Gastroesophageal sphincter (tissue), 4 donors: ENCODE results near the gene PTPRG. TPM values are rescaled to one million over a fixed set of nuclear protein-coding genes. Genes with fewer than 3 reads are reported as not detected.

Experiments used
- ATAC-seq: fragments of 150-250 bp; one replicate; pipeline ENCODE4 v1.9.1; 2016; ENCODE audit warnings: mild to moderate bottlenecking, moderate library complexity
- H3K27ac ChIP-seq, 4 donors: fragments of 200-600 bp; sonication (generic) in 3 of 4; 1 replicate in 3 of 4; 2 replicates in 1 of 4; pipeline ENCODE4 v1.5.1; 2016 to 2019
- H3K27me3 ChIP-seq: fragments of 200-600 bp; sonication (generic); one replicate; pipeline ENCODE4 v1.5.1; 2019
- H3K36me3 ChIP-seq, 2 donors: fragments of 200-600 bp; sonication (generic); one replicate each; pipeline ENCODE4 v1.5.1; 2019; ENCODE audit warnings: control low read depth in 1 of 2
- H3K4me1 ChIP-seq, 3 donors: fragments of 200-600 bp; sonication (generic); 1 replicate in 2 of 3; 2 replicates in 1 of 3; pipeline ENCODE4 v1.5.1; 2016 to 2019; ENCODE audit warnings: control low read depth in 2 of 3
- H3K4me3 ChIP-seq, 2 donors: fragments of 200-600 bp; sonication (generic); one replicate each; pipeline ENCODE4 v1.5.1; 2019; ENCODE audit warnings: mild to moderate bottlenecking in 1 of 2, moderate library complexity in 1 of 2
- H3K9me3 ChIP-seq, 3 donors: fragments of 200-600 bp; sonication (generic); one replicate each; pipeline ENCODE4 v1.5.1; 2017 to 2019; ENCODE audit warnings: control low read depth in 2 of 3
- EP300 ChIP-seq: sonication (generic); formaldehyde crosslinking; IDR thresholded peaks from one replicate; pipeline ENCODE4 v1.6.1; 2017; ENCODE audit warnings: antibody characterized with exemption, mild to moderate bottlenecking
- POLR2A ChIP-seq, 2 donors: fragments of 450-650 bp; IDR thresholded peaks; one replicate each; pipeline ENCODE4 v1.6.1; 2017; ENCODE audit warnings: antibody characterized with exemption in 2 of 2, mild to moderate bottlenecking in 2 of 2, moderate library complexity in 1 of 2
- POLR2AphosphoS5 ChIP-seq: sonication (generic); formaldehyde crosslinking; IDR thresholded peaks from one replicate; pipeline ENCODE4 v1.6.1; 2017; ENCODE audit warnings: antibody characterized with exemption
- WGBS, 2 donors: methylation state at CpG; one replicate each; pipeline ENCODE4 v1.1.5; 2018; ENCODE audit warnings: low coverage in 1 of 2; 5-methylcytosine and 5-hydroxymethylcytosine counted together
- total RNA-seq, 4 donors: library from RNA; depleted of rRNA; stranded (reverse); fragments of >200 nt; gene quantifications; one replicate each; pipeline ENCODE4 v1.1.0, GENCODE V29; 2016
- TF ChIP-seq, protein P1 (sequence below), 4 experiments: fragments of 200-600 bp in 2 of 4; fragments of 450-650 bp in 2 of 4; sonication (generic) in 1 of 4; IDR thresholded peaks; one replicate each; pipeline ENCODE4 v1.5.1; 2017 to 2019; ENCODE audit warnings: antibody characterized with exemption in 4 of 4, mild to moderate bottlenecking in 2 of 4, moderate library complexity in 2 of 4

The PTPRG gene
- total RNA-seq, 4 donors from 2014 or later, result 48.7 to 81.9 (median 52.8) TPM

DNA sequence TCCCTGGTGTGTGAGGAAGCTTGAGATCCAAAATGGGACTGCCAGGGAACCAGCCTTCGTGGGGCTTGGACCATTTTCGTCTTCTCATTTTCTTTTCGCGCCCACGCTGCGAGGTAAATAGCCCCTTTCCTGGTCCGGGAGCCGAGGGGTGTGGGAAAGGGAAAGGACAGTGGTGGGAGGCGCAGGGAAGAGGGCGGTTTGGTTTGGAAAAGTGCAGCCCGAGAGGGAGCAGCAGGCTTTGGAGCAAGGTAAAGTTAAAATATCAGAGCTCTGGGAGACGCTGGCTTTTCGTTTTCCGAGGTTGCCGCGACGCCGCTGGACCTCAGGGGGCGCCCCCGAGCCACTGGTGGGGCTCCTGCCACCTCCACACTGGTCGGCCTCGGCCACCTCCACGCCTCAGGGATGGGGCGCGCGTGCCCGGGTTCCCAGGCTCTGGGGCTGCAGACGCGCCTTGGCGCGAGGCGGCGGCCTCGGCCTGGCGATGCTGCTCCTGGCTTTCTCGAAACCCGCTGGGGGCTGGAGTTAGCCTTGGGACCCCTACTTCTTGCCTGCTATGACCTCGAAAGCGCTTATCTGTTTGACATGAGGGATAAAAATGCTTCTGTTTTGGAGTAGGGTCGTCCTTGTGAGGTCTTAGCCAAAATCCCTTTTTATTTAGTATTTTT lies 3.2 kb downstream of the PTPRG start:
- TF ChIP-seq EP300 (no peak), POLR2A (IDR thresholded peaks at IDR 0.05) (peak in 1 of 2 donors; percentile 17)
- TF ChIP-seq, protein P1, sequence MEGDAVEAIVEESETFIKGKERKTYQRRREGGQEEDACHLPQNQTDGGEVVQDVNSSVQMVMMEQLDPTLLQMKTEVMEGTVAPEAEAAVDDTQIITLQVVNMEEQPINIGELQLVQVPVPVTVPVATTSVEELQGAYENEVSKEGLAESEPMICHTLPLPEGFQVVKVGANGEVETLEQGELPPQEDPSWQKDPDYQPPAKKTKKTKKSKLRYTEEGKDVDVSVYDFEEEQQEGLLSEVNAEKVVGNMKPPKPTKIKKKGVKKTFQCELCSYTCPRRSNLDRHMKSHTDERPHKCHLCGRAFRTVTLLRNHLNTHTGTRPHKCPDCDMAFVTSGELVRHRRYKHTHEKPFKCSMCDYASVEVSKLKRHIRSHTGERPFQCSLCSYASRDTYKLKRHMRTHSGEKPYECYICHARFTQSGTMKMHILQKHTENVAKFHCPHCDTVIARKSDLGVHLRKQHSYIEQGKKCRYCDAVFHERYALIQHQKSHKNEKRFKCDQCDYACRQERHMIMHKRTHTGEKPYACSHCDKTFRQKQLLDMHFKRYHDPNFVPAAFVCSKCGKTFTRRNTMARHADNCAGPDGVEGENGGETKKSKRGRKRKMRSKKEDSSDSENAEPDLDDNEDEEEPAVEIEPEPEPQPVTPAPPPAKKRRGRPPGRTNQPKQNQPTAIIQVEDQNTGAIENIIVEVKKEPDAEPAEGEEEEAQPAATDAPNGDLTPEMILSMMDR (IDR thresholded peaks at IDR 0.05), result peak in 3 of 4 experiments; percentile 76 to 90 (median 79)
- H3K4me1 ChIP-seq, result peaks cover 0 to 45% (median 0%) of the 10 kb centered on the region in 3 donors
- H3K27me3 ChIP-seq, result no peaks in the 10 kb centered on the region
- no peaks in the 10 kb centered on the region for H3K9me3 ChIP-seq
- peak overlapping the region in 3 of 4 donors; percentile 87 to 97 (median 88) for H3K27ac ChIP-seq
- WGBS, 2 donors, result 0% methylated on average over 1 to 7 of the region's 40 CpGs
- H3K4me3 ChIP-seq, result peak overlapping the region; percentile 71 to 92
- peak; percentile 52 for ATAC-seq
- H3K36me3 ChIP-seq, result no peaks in the 10 kb centered on the region

DNA sequence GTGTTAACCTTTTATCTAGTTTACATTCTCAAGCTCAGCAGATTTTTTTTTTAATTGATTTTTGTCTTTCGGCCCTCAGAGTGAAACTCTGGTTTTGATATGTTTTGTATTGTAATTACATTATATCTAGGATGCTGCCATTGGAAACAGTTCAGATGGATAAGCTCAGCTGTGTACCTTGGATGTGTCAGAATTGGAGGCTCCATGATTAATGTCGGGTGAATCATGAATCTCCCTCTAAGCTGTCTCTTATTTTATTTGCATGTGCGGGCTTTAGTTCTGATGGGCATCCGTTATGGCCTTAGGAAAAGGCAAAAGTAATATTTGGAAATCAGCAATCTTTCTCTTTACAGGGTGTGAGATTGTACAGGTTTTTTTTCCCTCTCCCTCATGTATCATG lies 4.2 kb downstream of the PTPRG start:
- Histone ChIP-seq H3K4me3 (no peak overlapping the region), H3K27ac (no peak overlapping the region), H3K27me3 (no peaks in the 10 kb centered on the region), H3K9me3 (no peaks in the 10 kb centered on the region), H3K36me3 (no peaks in the 10 kb centered on the region), H3K4me1 (peaks cover 0 to 35% (median 0%) of the 10 kb centered on the region in 3 donors)
- no peak for ATAC-seq
- 64 to 87% methylated on average over 4 of the region's 4 CpGs for WGBS, 2 donors
- TF ChIP-seq, protein P1 (IDR thresholded peaks at IDR 0.05), result no peak
- no peak for TF ChIP-seq EP300
- no peak for TF ChIP-seq POLR2A (IDR thresholded peaks at IDR 0.05)
- TF ChIP-seq POLR2AphosphoS5, result no peak

DNA sequence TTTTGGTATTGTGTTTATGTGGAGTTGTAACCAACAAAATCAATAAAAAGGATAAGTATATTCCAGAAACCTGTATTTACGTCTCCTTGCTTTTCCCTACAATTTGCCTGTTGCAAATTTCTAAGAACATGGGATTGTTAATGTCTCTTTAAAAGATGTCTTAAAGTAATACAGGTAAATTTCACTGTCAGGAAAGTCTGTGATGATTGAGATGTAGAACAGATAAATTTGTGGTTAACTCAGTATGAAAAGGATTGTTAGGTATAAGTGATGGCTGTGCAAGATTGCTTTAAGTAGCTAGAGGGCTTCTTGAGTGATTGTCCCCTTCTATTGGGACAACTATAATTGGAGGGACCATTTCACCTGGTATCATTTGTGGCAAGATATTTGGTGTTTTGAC lies 6.8 kb downstream of the PTPRG start:
- Histone ChIP-seq H3K27ac (no peak overlapping the region), H3K9me3 (no peaks in the 10 kb centered on the region), H3K36me3 (no peaks in the 10 kb centered on the region), H3K4me1 (peaks cover 0 to 29% (median 0%) of the 10 kb centered on the region in 3 donors), H3K27me3 (no peaks in the 10 kb centered on the region), H3K4me3 (no peak overlapping the region)
- TF ChIP-seq EP300 (no peak), POLR2AphosphoS5 (no peak), POLR2A (IDR thresholded peaks at IDR 0.05) (no peak)
- TF ChIP-seq, protein P1 (IDR thresholded peaks at IDR 0.05), result no peak
- no peak for ATAC-seq
- WGBS, 2 donors, result 94 to 100% methylated on average over 1 of the region's 1 CpG

DNA sequence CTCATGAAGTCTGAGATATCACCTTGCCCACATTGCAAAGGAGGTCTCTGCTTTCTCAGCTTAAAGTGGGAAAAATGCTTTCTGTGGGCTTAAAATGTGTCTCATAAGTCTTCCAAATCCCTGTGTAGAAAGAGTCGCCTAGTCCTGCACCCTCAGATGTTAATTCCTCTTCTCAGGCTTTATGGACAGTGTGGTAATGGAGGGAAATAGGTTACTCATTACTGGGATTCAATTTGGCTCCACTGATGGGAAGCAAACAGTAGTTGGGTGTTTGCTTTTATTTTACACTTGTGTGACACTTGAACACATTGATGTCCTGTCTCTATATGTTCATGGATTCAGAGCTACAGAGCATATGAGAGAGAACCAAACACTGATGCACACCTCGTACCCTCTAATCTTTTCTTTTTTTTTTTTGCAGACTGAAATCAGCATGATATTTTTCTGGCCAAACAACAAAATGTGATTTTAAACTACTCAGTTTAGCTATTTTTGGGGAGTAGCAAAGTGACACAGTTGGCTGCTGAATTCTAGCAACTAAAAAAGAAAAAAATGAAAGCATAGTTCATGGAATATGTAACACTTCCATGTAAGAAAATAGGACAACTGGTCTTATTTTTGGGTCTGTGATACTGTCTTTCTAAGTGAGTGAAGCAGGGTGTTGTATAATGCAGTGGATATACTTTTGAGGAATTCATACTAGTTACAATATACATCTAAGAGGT lies 8.6 kb downstream of the PTPRG start:
- Histone ChIP-seq H3K4me3 (no peak overlapping the region), H3K27ac (no peak overlapping the region), H3K4me1 (peaks cover 0 to 10% (median 0%) of the 10 kb centered on the region in 3 donors), H3K27me3 (no peaks in the 10 kb centered on the region), H3K9me3 (no peaks in the 10 kb centered on the region), H3K36me3 (no peaks in the 10 kb centered on the region)
- ATAC-seq, result no peak
- 60 to 100% methylated on average over 2 of the region's 2 CpGs for WGBS, 2 donors
- no peak for TF ChIP-seq EP300
- TF ChIP-seq, protein P1 (IDR thresholded peaks at IDR 0.05), result no peak
- TF ChIP-seq POLR2A (IDR thresholded peaks at IDR 0.05), result no peak
- no peak for TF ChIP-seq POLR2AphosphoS5

DNA sequence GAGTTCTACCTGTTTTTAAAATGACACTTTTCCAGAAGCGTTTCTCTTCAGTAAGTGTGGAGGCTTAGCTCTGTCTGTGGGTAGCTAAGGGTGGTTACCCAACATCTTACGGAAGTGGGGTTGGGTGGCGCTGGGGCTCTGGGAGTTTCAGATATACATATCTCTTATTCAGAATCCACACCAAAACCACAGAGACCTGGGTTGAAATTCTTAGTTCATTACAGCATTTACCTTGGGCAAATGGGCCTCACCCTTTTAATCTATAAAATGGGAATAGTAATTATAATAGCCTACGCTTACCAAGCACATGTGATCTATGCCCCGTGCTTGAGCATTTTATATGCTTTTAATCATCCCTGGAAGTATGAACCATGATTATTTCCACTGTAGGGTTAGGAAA lies 9.4 kb downstream of the PTPRG start:
- Histone ChIP-seq H3K4me1 (peaks cover 0 to 7% (median 0%) of the 10 kb centered on the region in 3 donors), H3K27ac (no peak overlapping the region), H3K36me3 (no peaks in the 10 kb centered on the region), H3K9me3 (no peaks in the 10 kb centered on the region), H3K27me3 (no peaks in the 10 kb centered on the region), H3K4me3 (no peak overlapping the region)
- ATAC-seq, result no peak
- 73 to 86% methylated on average over 3 to 5 of the region's 5 CpGs for WGBS, 2 donors
- TF ChIP-seq POLR2AphosphoS5 (no peak), EP300 (no peak), POLR2A (IDR thresholded peaks at IDR 0.05) (no peak)
- TF ChIP-seq, protein P1 (IDR thresholded peaks at IDR 0.05), result no peak
